Cardiac muscle cell (in vitro differentiated cells and primary cell): Measurements from ENCODE around the gene ACKR3. TPM values are rescaled to one million over a fixed set of nuclear protein-coding genes. Genes with fewer than 3 reads are reported as not detected.
A peak's percentile ranks its signal among the peaks of the same experiment; 100 is the strongest.

Experiments used
- DNase-seq, 2 donors: peaks; one replicate each; pipeline versions ENCODE4 v3.0.0 to v3.0.0-alpha.2; 2010 to 2017; ENCODE audit warnings: low read depth in 1 of 2, low spot score in 1 of 2
- H3K27ac ChIP-seq: fragments of 200-600 bp; sonication (generic); 2 replicates; pipeline ENCODE4 v1.5.1; 2016
- H3K27me3 ChIP-seq: fragments of 200-600 bp; sonication (generic); 2 replicates; pipeline ENCODE4 v1.6.0; 2016; ENCODE audit warnings: control low read depth
- H3K36me3 ChIP-seq: fragments of 200-600 bp; sonication (generic); 2 replicates; pipeline ENCODE4 v1.5.1; 2016; ENCODE audit warnings: control low read depth
- H3K4me1 ChIP-seq: fragments of 200-600 bp; sonication (generic); 2 replicates; pipeline ENCODE4 v1.8.1; 2017; ENCODE audit warnings: low read depth, mild to moderate bottlenecking, mixed run types
- H3K4me3 ChIP-seq: fragments of 200-600 bp; sonication (generic); 2 replicates; pipeline ENCODE4 v1.5.1; 2016; ENCODE audit warnings: mild to moderate bottlenecking
- H3K9me3 ChIP-seq: fragments of 200-600 bp; sonication (generic); 2 replicates; pipeline ENCODE4 v1.5.1; 2017; ENCODE audit warnings: low read depth, mild to moderate bottlenecking, control low read depth
- polyA plus RNA-seq: library from polyadenylated mRNA; unstranded; fragments of >200 nt; fragmentation: Nextera tagmentation; extraction: Ambion mirVana; gene quantifications from 2 replicates; pipeline ENCODE4 v1.2.1, GENCODE V29; 2016
- total RNA-seq: library from RNA; depleted of rRNA; stranded (reverse); fragments of >200 nt; gene quantifications from 2 replicates; pipeline ENCODE4 v1.2.3, GENCODE V29; 2016
- TF ChIP-seq, protein P1 (sequence below): IDR thresholded peaks from 2 replicates; pipeline ENCODE4 v1.5.1; 2012; ENCODE audit warnings: low read depth, mild to moderate bottlenecking, low read length

ACKR3 gene
- total and polyA plus RNA-seq, 2 experiments from 2014 or later: 2.5 to 5.7 TPM

DNA sequence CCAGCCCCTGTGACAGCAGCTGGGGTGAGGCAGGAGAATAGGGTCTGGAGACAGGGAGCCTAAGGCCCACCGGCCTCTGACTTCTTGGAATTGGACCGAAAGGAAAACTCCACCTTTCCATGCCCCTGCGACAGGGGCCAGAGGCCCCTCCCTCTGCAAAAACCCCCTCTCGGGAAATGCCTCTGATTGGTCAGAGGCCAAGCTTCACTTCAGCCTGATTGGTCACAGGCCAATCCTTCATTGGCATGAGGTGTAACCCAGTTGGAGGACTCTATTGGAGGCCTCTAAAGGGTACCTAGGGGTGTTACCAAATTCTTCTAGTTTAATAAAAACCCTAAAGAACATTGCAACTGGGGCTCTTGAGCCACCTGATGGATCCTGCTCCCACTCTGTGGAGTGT, 5.7 kb upstream of the ACKR3 start:
- no peak for DNase-seq
- Histone ChIP-seq H3K36me3 (no peaks in the 10 kb centered on the region), H3K4me1 (peaks cover 18% of the 10 kb centered on the region), H3K27ac (no peak overlapping the region), H3K4me3 (no peak overlapping the region), H3K27me3 (peaks cover 33% of the 10 kb centered on the region), H3K9me3 (no peaks in the 10 kb centered on the region)
- TF ChIP-seq, protein P1, sequence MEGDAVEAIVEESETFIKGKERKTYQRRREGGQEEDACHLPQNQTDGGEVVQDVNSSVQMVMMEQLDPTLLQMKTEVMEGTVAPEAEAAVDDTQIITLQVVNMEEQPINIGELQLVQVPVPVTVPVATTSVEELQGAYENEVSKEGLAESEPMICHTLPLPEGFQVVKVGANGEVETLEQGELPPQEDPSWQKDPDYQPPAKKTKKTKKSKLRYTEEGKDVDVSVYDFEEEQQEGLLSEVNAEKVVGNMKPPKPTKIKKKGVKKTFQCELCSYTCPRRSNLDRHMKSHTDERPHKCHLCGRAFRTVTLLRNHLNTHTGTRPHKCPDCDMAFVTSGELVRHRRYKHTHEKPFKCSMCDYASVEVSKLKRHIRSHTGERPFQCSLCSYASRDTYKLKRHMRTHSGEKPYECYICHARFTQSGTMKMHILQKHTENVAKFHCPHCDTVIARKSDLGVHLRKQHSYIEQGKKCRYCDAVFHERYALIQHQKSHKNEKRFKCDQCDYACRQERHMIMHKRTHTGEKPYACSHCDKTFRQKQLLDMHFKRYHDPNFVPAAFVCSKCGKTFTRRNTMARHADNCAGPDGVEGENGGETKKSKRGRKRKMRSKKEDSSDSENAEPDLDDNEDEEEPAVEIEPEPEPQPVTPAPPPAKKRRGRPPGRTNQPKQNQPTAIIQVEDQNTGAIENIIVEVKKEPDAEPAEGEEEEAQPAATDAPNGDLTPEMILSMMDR: no peak

DNA sequence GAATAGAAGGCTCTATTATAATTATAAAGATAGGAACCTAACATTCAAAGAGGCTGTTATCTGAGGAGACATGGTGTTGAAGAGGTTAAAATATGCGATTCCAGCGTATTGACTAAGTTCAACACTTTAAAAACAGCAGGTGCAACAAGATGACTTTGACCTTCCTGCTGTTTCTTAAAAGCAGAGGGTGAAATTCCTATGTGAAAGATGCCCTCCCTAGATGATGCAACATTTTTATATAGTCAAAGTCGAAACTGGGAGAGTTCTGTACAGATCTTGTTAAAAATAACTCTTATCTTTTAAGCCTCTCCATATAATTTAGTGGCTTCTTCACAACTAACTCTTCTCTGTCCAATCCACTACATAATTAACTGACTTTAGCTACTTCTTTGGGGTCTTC, 4.4 kb upstream of the ACKR3 start:
- peaks cover 33% of the 10 kb centered on the region for H3K27me3 ChIP-seq
- no peak for DNase-seq
- H3K36me3 ChIP-seq: no peaks in the 10 kb centered on the region
- H3K27ac ChIP-seq: no peak overlapping the region
- TF ChIP-seq, protein P1: no peak
- H3K4me1 ChIP-seq: peaks cover 21% of the 10 kb centered on the region
- H3K9me3 ChIP-seq: no peaks in the 10 kb centered on the region
- H3K4me3 ChIP-seq: no peak overlapping the region

DNA sequence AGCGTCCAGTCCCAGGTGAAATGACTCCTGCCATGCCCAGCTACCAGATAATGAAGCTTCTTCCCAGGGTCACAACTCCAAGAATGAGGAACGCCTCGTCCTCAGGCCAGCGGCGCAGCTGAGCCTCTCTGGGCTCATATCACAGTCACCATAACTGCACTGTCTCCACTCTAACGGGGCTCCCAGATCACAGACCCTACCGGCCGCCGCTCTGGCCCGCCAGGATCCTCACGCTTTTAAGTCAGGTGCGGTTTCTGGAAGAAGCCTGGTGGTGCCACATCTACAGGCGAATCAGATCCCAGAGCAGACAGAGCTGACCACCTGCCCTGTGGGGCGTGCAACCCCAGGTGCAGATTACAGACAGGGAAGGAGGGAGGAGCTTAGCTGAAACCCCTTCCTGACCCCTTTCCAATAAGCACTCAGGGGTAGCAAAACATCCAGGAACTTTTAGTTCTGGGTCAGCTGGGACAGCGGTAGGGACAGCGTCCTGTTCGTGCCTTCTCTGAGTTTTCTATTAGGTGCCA, 3.7 kb upstream of the ACKR3 start:
- Histone ChIP-seq H3K4me3 (no peak overlapping the region), H3K4me1 (peaks cover 29% of the 10 kb centered on the region), H3K9me3 (no peaks in the 10 kb centered on the region), H3K27me3 (peaks cover 33% of the 10 kb centered on the region), H3K36me3 (no peaks in the 10 kb centered on the region), H3K27ac (no peak overlapping the region)
- TF ChIP-seq, protein P1: no peak
- no peak for DNase-seq

DNA sequence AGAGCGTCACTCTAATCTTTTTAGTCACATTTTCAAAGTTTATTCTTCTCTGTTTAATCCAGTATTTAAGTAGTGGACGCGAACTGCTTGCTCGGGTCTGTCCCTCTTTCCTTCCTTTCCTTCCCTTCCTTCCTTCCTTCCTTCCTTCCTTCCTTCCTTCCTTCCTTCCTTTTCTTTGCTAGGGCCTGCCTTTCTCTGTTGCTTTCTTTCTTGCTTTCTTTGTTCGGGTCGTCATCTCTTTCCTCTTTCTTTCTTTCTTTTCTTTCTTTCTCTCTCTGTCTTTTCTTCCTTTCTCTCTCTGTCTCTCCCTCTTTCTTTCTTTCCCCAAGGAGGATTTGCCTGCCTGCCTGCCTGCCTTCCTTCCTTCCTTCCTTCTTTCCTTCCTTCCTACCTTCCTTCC, 3.0 kb upstream of the ACKR3 start:
- TF ChIP-seq, protein P1: no peak
- Histone ChIP-seq H3K27me3 (peaks cover 33% of the 10 kb centered on the region), H3K27ac (no peak overlapping the region), H3K4me3 (no peak overlapping the region), H3K36me3 (no peaks in the 10 kb centered on the region), H3K4me1 (peaks cover 35% of the 10 kb centered on the region), H3K9me3 (no peaks in the 10 kb centered on the region)
- DNase-seq: no peak

DNA sequence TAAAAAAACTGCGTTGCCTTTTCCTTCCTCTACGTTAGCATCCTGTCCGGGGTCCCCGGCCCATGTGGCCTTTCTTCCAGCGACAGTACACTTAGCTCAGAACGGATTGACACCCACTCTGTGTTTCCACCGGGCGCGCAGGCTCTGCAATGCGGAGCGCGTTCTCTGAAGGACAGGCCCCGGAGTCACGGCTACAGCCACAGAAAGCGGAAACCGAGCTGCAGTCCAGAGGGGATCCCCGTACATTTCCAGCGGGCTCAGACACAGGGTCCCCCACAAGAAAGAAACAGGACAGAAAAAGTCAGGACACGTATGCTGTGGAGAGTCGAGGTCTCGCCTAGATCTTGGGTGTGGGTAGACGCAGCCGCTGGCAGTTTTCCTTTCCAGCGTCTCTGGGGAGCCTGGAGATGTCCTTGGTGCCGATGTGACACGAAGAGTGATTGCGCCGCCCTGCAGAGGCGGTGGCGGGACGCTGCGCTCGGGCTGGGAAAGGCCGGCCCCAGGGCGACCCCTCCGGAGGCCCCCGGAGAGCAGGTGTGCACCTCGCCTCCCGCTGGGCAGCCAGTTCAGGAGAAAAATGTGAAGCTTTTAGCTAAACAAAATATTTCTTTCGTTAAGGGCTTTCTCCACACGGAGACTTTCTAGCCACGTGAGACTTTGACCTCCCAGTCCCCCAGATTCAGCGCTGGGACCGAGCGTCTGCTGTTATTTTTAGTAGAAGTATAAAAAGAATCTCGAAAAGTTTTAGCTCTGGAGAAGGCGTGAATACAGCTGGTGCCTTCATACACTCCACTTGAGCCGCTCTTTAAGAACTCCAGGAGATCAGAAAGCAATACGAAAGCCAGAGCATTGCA, 1.3 kb upstream of the ACKR3 start:
- H3K36me3 ChIP-seq: no peaks in the 10 kb centered on the region
- H3K27me3 ChIP-seq: peaks cover 33% of the 10 kb centered on the region
- peak overlapping the region; percentile 46 for H3K27ac ChIP-seq
- peak; percentile 30 to 82 for DNase-seq
- H3K9me3 ChIP-seq: no peaks in the 10 kb centered on the region
- H3K4me1 ChIP-seq: peaks cover 47% of the 10 kb centered on the region
- TF ChIP-seq, protein P1: no peak
- peak overlapping the region; percentile 11 for H3K4me3 ChIP-seq
